ENCODE results near the gene C1S.

The C1S gene

GRCh38 chr12:7116916-7117315, 56.4 kb downstream of the C1S start:
- no peak for TF ChIP-seq CTCF (conservative IDR thresholded peaks at IDR 0.05; ENCODE audit: low read depth, low read length)
- Histone ChIP-seq H4K20me1 (ENCODE audit: insufficient read depth) (no peaks in the 10 kb centered on the region), H3K27ac (no peak overlapping the region)

GRCh38 chr12:7117670-7118069, 57.2 kb downstream of the C1S start:
- Histone ChIP-seq H3K4me1 (ENCODE audit: low read depth, poor library complexity, severe bottlenecking) (peaks cover 6% of the 10 kb centered on the region), H3K4me2 (no peak overlapping the region), H2AFZ (ENCODE audit: low read depth) (no peak overlapping the region), H3K36me3 (ENCODE audit: insufficient read depth) (no peaks in the 10 kb centered on the region), H3K79me2 (ENCODE audit: insufficient read depth, low read depth) (no peaks in the 10 kb centered on the region), H3K4me3 (IDR thresholded peaks at IDR 0.05; ENCODE audit: insufficient read depth, low read depth, low read length) (no peak overlapping the region), H3K27ac (no peak overlapping the region), H3K27me3 (ENCODE audit: insufficient read depth, low read depth) (no peaks in the 10 kb centered on the region), H3K9ac (no peak overlapping the region), H4K20me1 (ENCODE audit: insufficient read depth) (no peaks in the 10 kb centered on the region)
- TF ChIP-seq CTCF (conservative IDR thresholded peaks at IDR 0.05; ENCODE audit: low read depth, low read length), result no peak

More at GRCh38 chr12:7116916-7117315, 56.4 kb downstream of the C1S start:
- no peaks in the 10 kb centered on the region for H3K79me2 ChIP-seq (ENCODE audit: insufficient read depth, low read depth)
- no peak overlapping the region for H2AFZ ChIP-seq (ENCODE audit: low read depth)
- no peaks in the 10 kb centered on the region for H3K36me3 ChIP-seq (ENCODE audit: insufficient read depth)
- no peak overlapping the region for H3K9ac ChIP-seq
- no peak overlapping the region for H3K4me3 ChIP-seq (IDR thresholded peaks at IDR 0.05; ENCODE audit: insufficient read depth, low read depth, low read length)
- peaks cover 6% of the 10 kb centered on the region for H3K4me1 ChIP-seq (ENCODE audit: low read depth, poor library complexity, severe bottlenecking)
- H3K4me2 ChIP-seq, result no peak overlapping the region
- no peaks in the 10 kb centered on the region for H3K27me3 ChIP-seq (ENCODE audit: insufficient read depth, low read depth)

- H3K27me3 ChIP-seq (ENCODE audit: insufficient read depth, low read depth), result no peaks in the 10 kb centered on the region
- no peak overlapping the region for H3K4me3 ChIP-seq (IDR thresholded peaks at IDR 0.05; ENCODE audit: insufficient read depth, low read depth, low read length)
- H3K36me3 ChIP-seq (ENCODE audit: insufficient read depth), result no peaks in the 10 kb centered on the region
- no peak overlapping the region for H3K4me2 ChIP-seq
- no peaks in the 10 kb centered on the region for H3K79me2 ChIP-seq (ENCODE audit: insufficient read depth, low read depth)
- H2AFZ ChIP-seq (ENCODE audit: low read depth), result no peak overlapping the region
- no peak for TF ChIP-seq CTCF (conservative IDR thresholded peaks at IDR 0.05; ENCODE audit: low read depth, low read length)
- H4K20me1 ChIP-seq (ENCODE audit: insufficient read depth), result no peaks in the 10 kb centered on the region
- H3K4me1 ChIP-seq (ENCODE audit: low read depth, poor library complexity, severe bottlenecking), result no peaks in the 10 kb centered on the region
- no peak overlapping the region for H3K27ac ChIP-seq
- no peak overlapping the region for H3K9ac ChIP-seq
Observed at GRCh38 chr12:7118881-7119280, 58.4 kb downstream of the C1S start.

- Histone ChIP-seq H3K4me2 (no peak overlapping the region), H3K4me3 (IDR thresholded peaks at IDR 0.05; ENCODE audit: insufficient read depth, low read depth, low read length) (no peak overlapping the region), H4K20me1 (ENCODE audit: insufficient read depth) (no peaks in the 10 kb centered on the region), H3K27me3 (ENCODE audit: insufficient read depth, low read depth) (no peaks in the 10 kb centered on the region), H3K36me3 (ENCODE audit: insufficient read depth) (no peaks in the 10 kb centered on the region), H3K4me1 (ENCODE audit: low read depth, poor library complexity, severe bottlenecking) (no peaks in the 10 kb centered on the region), H3K9ac (no peak overlapping the region), H3K79me2 (ENCODE audit: insufficient read depth, low read depth) (no peaks in the 10 kb centered on the region), H3K27ac (no peak overlapping the region), H2AFZ (ENCODE audit: low read depth) (no peak overlapping the region)
- no peak for TF ChIP-seq CTCF (conservative IDR thresholded peaks at IDR 0.05; ENCODE audit: low read depth, low read length)
Observed at GRCh38 chr12:7120166-7120565, 59.6 kb downstream of the C1S start.

Measured in KMS-11 (cell line).